ENCODE data around the gene NRP1. TPM values are rescaled to one million over a fixed set of nuclear protein-coding genes. Genes with fewer than 3 reads are reported as not detected.

NRP1 gene
- total RNA-seq, 1 donor from 2014 or later, result 208 TPM

- no peak overlapping the region for H3K27ac Mint-ChIP-seq (ENCODE audit: unreplicated experiment)
- TF ChIP-seq CTCF (IDR thresholded peaks at IDR 0.05), result no peak
- peaks cover 34% of the 10 kb centered on the region for H3K4me1 Mint-ChIP-seq (ENCODE audit: unreplicated experiment)
- H3K4me3 Mint-ChIP-seq (ENCODE audit: unreplicated experiment), result no peak overlapping the region
- no peaks in the 10 kb centered on the region for H3K27me3 Mint-ChIP-seq (ENCODE audit: unreplicated experiment)
- no peaks in the 10 kb centered on the region for H3K36me3 Mint-ChIP-seq (ENCODE audit: unreplicated experiment)
- H3K9me3 Mint-ChIP-seq (ENCODE audit: unreplicated experiment), result no peaks in the 10 kb centered on the region
- no peak for DNase-seq (ENCODE audit: extremely low spot score, unreplicated experiment)
These were observed 168.6 kb downstream of the NRP1 start for GRCh38 chr10:33165911-33166310.

GRCh38 chr10:33164060-33164709 is 170.3 kb downstream of the NRP1 start:
- H3K27me3 Mint-ChIP-seq (ENCODE audit: unreplicated experiment), result no peaks in the 10 kb centered on the region
- H3K4me1 Mint-ChIP-seq (ENCODE audit: unreplicated experiment), result peaks cover 38% of the 10 kb centered on the region
- H3K4me3 Mint-ChIP-seq (ENCODE audit: unreplicated experiment), result no peak overlapping the region
- no peak for TF ChIP-seq CTCF (IDR thresholded peaks at IDR 0.05)
- no peak for DNase-seq (ENCODE audit: extremely low spot score, unreplicated experiment)
- no peaks in the 10 kb centered on the region for H3K9me3 Mint-ChIP-seq (ENCODE audit: unreplicated experiment)
- H3K36me3 Mint-ChIP-seq (ENCODE audit: unreplicated experiment), result no peaks in the 10 kb centered on the region
- H3K27ac Mint-ChIP-seq (ENCODE audit: unreplicated experiment), result no peak overlapping the region

- Mint-ChIP-seq H3K4me1 (ENCODE audit: unreplicated experiment) (peaks cover 29% of the 10 kb centered on the region), H3K27ac (ENCODE audit: unreplicated experiment) (no peak overlapping the region), H3K27me3 (ENCODE audit: unreplicated experiment) (no peaks in the 10 kb centered on the region), H3K9me3 (ENCODE audit: unreplicated experiment) (peaks cover 4% of the 10 kb centered on the region), H3K4me3 (ENCODE audit: unreplicated experiment) (no peak overlapping the region), H3K36me3 (ENCODE audit: unreplicated experiment) (no peaks in the 10 kb centered on the region)
- TF ChIP-seq CTCF (IDR thresholded peaks at IDR 0.05), result no peak
- no peak for DNase-seq (ENCODE audit: extremely low spot score, unreplicated experiment)
These were observed 172.3 kb downstream of the NRP1 start for GRCh38 chr10:33162248-33162575.

GRCh38 chr10:33161550-33162247 is 172.8 kb downstream of the NRP1 start:
- Mint-ChIP-seq H3K4me3 (ENCODE audit: unreplicated experiment) (no peak overlapping the region), H3K4me1 (ENCODE audit: unreplicated experiment) (peaks cover 33% of the 10 kb centered on the region), H3K27ac (ENCODE audit: unreplicated experiment) (no peak overlapping the region), H3K27me3 (ENCODE audit: unreplicated experiment) (no peaks in the 10 kb centered on the region), H3K36me3 (ENCODE audit: unreplicated experiment) (no peaks in the 10 kb centered on the region), H3K9me3 (ENCODE audit: unreplicated experiment) (peaks cover 7% of the 10 kb centered on the region)
- no peak for TF ChIP-seq CTCF (IDR thresholded peaks at IDR 0.05)
- no peak for DNase-seq (ENCODE audit: extremely low spot score, unreplicated experiment)

GRCh38 chr10:33160151-33160550 is 174.3 kb downstream of the NRP1 start:
- Mint-ChIP-seq H3K36me3 (ENCODE audit: unreplicated experiment) (no peaks in the 10 kb centered on the region), H3K4me1 (ENCODE audit: unreplicated experiment) (peaks cover 24% of the 10 kb centered on the region), H3K9me3 (ENCODE audit: unreplicated experiment) (peaks cover 7% of the 10 kb centered on the region), H3K27ac (ENCODE audit: unreplicated experiment) (no peak overlapping the region), H3K27me3 (ENCODE audit: unreplicated experiment) (no peaks in the 10 kb centered on the region), H3K4me3 (ENCODE audit: unreplicated experiment) (no peak overlapping the region)
- no peak for TF ChIP-seq CTCF (IDR thresholded peaks at IDR 0.05)
- DNase-seq (ENCODE audit: extremely low spot score, unreplicated experiment), result no peak

Measured in osteocyte (in vitro differentiated cells).